Islet of Langerhans (tissue), 1 donor: ENCODE results near the gene LRRC46.

Experiments
- FAIRE-seq: peaks from one replicate; lab custom pipeline; 2011; peaks lifted over from hg19 to GRCh38; lab: Jason Lieb, UNC

LRRC46 gene

DNA sequence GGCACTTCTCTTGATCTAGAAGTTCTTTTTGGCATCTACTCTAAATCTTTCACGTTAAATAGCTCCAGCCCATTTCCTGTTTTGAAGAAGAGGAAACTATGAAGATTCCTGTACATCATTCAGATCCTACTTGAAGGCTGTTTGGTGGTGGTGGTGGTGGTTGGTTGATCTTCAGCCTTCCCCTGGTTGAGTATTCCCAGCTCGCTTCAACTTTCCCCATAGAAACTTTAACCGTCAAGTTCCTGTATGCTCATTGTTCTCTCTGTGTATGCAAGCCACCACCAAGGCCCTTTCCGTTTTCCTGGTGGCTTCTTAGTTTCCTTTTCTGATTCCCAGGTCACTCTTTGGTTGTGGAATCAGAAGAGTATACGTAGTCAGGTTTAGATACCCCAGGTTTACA, 3.3 kb downstream of the LRRC46 start:
- no peak for FAIRE-seq

DNA sequence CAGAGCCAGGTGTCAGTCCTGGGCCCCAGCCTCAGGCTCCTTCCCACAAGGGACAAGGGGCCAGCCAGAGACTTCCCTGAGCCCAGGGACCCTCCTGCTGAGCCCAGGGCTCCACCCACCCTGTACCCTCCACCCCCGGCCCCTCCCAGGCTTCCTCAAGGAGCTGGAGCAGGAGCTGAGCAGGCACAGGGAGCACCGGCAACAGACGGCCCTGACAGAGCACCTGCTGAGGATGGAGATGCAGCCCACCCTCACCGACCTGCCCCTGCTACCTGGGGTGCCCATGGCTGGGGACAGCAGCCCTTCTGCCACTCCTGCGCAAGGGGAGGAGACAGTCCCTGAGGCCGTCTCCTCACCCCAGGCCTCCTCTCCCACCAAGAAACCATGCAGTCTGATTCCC, 5.1 kb downstream of the LRRC46 start:
- FAIRE-seq: no peak

DNA sequence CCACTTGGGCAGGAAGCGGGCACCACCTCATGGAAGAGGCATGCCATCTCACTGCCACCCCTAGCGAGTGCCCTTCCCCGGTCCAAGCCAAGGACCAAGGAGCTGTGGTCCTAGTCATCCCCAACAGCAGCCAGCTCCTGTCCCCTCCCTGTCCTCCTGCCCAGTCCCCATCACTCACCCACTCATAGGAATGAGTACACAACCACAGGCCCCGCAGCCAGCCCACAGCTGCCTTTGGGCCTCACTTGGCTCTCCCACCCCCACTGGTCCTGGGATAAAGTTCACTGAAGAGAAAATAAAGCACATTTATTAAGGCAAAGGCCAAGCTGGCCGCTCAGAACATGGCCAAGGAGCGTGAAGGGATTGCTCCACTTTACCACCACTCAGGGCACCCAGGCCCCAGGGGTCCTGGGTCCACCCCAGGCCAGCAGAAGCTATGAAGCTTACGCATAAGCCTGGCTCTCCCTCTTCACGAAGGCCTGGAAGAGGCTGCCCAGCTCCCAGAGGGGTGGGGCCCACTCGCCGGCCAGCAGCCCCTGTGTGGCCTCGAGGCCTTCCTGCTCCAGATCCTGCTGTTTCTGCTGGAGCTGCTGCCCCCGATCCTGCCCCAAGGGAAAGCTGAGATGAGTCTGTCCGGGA, 6.0 kb downstream of the LRRC46 start:
- FAIRE-seq: no peak

DNA sequence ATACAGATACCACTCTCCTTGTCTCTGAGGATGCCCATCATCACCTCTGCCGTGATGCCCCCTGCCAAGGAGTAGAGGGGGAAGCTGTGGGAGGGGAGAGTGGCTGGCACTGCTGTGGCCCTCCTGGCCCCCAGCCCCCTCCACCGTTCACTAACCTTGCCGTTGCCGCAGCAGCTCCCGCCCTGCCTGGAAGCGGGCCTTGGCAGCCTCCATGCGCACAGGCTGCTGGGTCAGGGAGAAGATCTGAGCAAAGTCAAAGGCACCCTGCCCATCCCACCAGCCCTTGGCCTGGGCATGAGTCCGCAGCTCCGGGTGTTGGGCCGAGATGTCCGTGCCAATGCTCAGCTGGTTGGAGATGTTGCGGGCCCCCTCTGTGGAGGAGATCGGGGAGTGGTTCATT, 7.2 kb downstream of the LRRC46 start:
- FAIRE-seq: no peak

DNA sequence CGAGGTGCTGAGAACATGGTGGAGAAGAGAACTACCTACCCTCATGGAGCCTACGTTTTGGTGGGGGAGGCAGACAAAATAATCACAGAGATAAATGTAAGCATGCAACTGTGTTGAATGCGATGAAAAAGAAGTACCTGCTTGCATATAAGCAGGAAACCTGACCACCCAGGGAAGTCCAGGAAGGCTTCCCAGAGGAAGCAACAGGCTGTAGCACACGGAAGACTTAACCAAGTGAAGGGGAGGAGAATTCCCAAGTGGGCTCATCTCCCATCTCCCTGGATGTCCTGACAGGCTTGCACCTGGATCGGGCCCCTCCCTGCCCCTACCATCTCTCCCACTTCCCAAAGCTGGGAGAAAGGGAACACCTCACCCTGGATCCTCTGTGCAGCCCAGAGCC, 7.6 kb downstream of the LRRC46 start:
- FAIRE-seq: no peak

DNA sequence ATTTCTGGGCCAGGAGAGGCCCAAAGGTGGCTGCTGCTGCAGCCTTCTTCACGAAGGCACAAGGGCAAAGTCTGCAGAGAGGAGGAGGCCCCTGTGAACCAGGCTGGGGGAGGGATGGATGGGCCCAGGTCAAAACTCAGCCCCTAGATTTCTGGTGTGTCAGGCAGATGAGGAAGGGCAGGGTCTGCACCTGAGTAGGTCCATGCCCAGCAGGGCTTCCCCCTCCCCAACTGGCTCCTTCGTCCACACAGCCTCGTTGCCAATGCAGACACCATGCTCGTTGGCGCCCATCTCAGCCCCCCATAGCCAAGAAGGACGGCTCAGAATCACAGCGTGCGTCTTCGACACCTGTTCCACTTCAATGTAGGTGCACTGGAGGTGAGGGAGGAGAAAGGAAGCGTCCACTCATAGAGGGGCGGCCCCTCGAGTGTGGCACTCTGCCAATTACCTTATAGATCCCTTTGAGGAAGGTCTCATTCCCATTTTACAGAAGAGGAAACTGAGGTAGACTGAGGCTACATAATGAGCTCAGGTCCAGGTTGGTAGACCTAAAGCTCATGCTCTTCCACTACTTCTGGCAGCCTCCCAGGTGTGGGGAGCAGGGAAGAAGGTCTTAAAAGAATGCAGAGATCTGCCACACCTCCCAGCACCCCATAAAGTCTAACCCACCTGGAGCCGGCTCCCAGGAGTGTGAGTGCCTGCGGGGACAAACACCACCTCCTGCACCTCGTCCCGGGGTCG, 8.7 kb downstream of the LRRC46 start:
- FAIRE-seq: no peak

DNA sequence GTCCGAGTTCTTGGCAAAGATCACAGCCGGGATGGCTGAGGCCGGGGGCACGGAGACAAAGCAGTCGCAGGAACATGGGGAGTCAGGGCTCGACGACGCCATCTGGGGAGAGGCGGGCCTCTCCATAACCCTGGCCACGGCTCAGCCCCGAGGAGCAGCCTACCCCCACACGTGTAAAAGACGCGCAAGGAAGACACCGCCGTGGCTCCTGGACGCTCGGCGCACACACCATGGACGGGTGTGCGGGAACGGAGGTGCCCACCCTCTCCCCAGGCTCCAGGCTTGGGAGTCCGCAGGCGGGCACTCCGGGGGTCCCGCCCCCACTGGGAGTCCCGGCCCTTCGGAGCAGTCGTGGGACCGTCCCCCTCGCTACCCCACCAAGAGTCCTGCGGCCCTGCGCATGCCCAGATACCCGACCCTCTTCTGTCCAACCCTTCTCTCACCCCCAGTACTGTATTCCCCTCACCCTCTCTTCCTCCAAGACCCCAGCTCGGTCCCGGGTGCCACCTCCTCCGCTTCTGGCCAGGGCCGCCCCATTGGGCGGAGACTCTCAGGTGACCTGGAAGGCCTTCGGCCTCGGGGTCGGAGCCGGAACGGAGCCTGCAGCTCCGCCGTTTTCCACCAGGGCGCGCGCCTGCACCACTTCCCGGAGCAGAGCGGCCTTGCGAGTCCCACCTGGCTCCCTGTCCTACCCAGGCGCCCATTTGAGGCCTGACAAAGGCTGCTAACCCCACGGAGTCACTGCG, 9.4 kb downstream of the LRRC46 start, which contains the start of gene SCRN2:
Gene SCRN2, minus strand, starts transcription at position 532 of the 746 bp plus-strand sequence. Its CDS starts 430 bp downstream, at position 102.
- FAIRE-seq: no peak

DNA sequence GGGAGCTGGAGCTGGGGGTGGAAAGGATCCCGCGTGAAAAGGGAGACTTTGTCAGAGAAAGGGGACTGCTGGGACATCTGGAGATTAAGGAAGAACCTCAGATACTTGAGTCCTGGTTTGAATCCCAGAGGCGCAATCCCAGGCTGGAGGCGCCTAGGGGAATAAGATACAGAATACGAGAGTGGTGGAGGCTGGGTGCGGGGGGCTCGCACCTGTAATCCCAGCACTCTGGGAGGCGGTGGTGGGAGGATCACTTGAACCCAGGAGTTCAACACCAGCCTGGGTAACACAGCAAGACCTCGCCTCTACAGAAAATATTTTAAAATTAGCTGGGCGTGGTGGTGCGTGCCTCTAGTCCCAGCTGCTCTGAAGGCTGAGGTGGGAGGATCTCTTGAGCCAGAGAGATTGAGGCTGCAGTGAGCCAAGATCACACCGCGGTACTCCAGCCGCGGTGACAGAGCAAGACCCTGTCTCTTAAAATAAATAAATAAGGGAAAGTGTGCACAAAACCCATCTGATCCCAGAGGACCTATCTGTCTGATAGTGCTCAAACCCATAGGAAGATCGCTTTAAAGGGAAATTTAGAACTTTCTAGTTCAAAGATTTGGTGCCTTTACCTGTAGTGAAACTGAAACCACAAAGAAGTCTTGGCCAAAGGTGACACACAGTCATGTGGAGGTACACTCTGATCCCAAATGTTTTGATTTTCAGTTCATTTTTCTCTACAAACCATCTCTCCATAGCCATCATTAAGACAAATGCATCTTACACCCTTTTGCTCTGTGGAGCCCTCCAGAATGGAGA, 10.2 kb downstream of the LRRC46 start:
- FAIRE-seq: no peak

DNA sequence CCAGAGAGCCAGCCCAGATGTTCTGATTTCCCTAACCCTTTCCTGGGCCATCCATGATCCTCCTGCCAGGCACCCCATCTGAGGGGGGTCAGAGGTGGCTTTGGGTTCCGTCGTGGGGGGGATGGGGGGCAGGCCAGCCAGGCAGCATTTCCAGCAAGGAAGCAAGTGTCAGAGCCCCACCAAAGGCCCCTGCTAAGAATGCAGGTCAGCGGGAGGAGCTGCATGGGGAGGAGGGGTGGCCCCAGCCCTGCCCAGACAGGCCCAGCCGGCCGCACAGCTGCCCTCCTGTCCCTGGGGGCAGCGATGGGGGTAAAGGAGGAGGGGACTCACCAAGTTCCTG, 11.9 kb downstream of the LRRC46 start:
- FAIRE-seq: no peak

DNA sequence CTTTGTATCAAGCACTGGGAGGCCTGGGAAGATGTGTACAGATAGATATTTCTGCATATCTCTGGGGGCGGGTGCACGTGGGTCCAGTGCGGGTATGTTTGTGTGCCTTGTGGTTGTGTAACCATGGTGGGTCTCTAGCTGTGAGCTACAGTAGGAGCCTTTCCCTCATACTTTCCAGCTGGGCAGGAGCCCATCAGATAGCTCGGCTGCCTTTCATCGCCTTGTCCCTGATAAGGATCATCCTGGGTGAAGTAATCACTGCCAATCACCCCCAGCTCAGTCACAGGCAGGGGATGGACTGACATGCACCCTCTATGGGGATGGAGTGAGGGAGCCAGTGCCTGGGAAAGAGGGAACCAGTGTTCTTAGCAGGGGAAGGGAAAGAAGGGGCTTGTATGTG, 12.8 kb downstream of the LRRC46 start:
- no peak for FAIRE-seq

DNA sequence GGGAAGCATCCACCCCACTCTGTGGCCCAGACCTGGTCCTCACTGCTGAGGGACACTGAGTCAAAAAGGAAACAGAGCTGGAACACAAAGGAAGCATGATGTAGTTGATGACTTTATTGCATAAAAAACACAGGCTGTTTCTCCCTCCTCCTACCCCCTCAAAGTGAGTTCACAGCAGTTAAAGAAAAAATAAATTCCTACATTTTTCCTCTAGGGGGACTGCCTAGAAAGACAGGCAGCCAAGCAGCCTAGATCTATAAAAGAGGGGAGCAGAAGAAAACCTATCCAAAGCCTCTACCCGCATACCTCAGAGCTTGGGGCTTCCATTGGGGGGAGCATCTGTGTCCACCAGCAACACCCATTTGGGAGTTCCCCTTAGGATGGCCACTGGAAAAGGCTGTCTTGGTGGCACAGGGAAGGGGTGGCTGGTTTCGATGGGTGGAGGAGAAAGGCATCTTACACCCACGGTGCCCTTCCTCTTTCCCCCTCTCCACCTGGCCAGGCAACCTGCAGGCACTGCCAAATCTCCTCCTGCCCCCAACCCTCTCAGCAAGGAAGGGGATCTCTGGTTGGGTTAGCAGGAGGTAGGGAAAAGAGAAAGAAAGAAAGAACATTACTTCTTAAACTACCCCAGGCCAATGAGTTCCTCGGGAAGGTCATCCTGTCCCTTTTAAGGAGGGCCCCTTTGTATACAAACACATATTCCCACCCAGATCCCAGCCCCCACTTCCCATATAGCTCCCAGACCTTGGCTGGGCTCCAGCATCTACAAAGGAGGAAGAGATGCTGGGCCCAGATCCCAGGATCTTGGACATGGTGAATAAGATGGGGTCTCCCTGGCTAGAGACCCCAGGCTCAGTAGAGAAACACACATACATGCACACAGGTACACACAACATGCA, 13.6 kb downstream of the LRRC46 start:
- FAIRE-seq: no peak

DNA sequence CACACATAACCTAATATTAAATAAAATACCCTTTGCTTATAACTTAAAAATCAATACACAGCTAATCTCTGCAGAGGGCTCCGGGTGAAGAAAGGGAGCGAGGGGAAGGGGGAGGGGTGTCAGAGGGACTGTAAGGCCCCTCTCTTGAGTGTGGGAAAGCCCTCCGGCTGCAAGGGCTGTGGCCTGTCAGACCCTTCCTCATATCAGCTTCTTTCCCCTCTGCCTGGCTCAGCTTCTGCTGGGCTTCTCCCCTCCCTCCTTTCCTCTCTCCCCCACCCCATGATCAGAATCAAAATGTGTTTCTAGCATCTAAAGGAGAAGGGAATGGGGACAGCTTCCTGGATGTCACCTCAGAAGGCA, 14.2 kb downstream of the LRRC46 start:
- no peak for FAIRE-seq

DNA sequence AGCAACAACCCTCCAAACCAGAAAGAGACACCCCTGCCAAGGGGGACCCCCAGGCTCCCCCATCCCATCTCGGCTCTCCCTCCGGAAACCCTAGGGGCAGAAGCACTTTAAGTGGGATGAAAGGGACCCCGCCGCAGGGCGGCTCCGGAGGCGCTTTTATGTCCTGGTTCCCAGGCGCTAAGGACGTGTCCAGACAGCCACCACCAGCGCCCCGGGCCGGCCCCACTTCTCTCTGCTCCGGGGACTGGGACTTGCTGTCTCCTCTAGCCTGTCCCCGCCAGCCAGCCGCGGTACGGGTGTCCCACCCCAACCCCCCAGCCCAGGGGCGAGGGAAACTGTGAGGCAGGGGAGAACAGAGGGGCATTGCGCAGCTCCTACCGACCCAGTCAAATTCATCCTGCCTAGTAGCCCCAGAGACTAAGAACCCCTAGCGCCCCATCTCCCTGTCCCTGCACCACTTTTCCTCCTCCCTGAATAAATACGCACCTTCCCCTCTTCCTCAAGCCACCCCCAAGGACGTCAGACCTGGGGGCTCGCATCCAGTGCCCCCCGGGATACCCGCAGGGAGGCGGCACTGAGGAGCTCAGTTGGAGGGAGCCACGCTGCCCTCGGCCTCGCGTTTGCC, 15.4 kb downstream of the LRRC46 start:
- no peak for FAIRE-seq

DNA sequence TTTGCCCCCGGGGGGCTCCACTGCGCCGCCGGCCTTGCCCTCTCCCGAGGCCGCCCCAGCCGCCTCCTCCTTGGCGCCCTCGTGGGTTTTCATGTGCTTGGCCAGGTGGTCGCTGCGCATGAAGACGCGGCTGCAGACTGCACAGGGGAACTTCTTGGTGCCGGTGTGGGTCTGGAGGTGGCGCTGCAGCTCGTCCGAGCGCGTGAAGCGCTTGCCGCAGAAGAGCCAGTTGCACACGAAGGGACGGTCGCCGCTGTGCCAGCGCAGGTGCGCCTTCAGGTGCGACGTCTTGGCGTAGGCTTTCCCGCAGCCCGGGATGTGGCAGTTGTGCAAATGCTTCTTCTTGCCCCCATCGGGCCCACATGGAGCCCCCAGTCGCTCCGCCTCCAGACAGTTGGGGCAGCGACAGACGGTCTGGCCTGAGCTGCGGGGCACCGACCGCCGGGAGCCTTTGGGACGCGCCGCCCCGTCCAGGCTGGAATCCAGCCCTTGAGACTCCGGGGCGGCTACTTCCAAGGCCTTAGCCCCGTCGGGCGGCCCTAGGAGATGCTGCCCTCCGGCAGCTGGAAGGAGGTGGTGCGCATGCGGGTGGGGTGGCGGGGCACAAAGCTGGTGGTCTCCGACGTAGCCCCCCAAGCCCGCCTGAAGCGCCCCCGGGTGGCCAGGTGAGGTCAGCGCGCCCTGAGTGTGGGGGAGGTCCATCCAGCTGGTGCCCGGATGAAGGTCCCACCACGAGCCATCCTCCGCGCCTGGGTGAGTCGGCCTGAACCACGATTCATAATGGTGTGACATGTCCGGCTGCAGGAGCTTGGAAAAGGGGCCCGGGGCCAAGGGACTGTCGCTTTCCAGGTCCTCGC, 16.1 kb downstream of the LRRC46 start:
- no peak for FAIRE-seq

DNA sequence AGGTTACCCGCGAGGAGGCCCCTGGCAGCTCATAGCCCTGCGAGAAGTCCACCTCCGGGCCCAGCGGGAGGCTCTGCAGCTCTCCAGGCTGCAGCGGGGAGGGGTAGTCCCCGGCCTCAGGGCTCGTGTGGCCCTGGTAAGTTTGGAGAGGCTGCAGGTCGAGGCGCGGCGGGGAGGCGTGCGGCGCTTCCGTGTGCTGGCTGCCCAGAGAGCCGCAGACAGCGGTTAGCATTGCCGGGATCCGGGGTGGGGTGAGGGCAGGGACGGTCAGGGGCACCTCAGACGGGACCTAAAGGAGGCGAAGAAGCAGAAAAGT, 16.7 kb downstream of the LRRC46 start:
- FAIRE-seq: no peak

DNA sequence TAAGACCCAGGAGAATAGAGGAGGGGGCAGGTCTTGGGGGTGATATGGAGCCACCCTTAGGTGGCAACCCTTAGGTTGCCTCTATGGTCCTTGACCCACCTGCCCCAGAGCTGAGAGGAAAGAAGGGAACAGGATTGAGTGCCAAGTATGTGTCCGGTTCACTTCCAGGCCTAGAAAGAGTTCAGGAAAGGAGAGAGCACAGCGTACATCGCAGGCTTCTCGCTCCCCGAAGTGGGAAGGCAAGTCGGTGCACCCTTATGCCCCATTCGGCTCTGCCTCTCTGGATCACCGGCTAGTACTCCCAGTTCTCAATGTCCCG, 18.9 kb downstream of the LRRC46 start:
- no peak for FAIRE-seq

DNA sequence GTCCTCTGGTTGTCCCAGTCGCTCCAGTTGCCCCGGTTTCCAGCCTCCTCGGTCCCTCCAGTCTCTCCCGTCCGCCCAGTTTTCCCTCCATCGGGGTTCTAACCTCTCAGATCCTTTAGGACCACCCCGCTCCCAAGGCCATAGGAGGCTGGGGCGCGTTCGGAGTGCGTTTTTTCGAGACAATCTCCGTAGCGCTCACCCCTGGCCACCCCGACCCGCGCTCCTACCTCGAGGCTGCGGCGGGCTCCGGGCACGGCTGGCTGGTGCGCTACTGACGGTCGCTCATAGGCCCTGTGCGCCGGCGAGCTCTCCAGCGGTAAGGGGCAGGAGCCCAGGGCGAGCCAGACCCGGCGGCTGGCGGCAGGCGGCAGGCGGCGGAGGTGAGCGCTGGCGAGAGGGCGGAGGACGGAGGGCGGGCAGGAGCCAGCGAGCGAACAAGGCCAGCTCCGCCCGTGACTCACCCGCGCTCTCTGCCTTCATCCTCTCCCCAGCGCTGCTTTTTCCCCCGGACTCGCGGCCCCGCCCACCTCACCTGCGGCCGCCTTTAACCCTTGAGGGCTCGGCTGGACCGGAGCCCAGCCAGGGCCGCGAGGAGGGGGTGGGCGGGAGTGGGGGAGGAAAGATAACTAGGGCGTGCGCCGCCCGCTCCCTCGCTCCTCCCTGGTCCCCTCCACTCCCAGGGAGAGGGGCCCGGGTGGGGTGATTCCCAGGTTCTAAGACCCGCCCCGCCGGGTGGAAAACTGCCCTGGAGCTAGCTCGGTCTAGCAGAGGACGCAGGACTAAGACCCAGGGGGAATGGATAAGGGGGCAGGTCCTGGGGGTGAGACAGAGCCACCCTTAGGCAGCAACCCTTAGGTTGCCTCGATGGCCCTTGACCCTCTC, 19.5 kb downstream of the LRRC46 start, which contains the start of gene SP6:
Gene SP6, minus strand, starts transcription at position 472 of the 882 bp plus-strand sequence. CDS start 2,734 bp downstream, outside the sequence.
- no peak for FAIRE-seq

DNA sequence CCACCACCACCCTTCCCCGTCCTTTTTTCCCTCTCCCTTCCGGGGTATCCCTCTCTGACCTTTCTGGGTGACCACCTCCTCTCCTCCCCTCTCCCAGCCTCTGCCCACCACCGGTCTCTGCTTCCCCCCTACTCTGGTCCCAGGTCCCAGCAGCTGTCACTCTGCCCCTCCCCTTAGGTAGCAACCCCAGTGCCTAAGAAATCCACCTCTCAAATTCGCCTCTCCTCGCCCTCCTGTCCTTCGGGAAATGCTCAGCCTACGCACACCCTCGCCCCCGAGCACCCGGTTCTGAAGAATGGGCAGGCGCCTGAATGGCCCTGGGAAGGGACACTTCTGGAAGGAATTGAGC, 20.3 kb downstream of the LRRC46 start:
- no peak for FAIRE-seq
